AG04449 (cell line): Measurements from ENCODE around the gene HOXA9.

Experiments used
- CTCF ChIA-PET: fragments of 350-600 bp; formaldehyde crosslinking; extraction: SDS; loops from one replicate; lab custom pipeline; 2021; ENCODE audit warnings: antibody characterized with exemption; lab: Yijun Ruan, JAX
- POLR2A ChIA-PET: fragments of 400-600, 350-600 bp; formaldehyde crosslinking; extraction: SDS; loops from one replicate; lab custom pipeline; 2020; ENCODE audit warnings: antibody characterized with exemption, inconsistent platforms; lab: Yijun Ruan, JAX
- DNase-seq: peaks from one replicate; pipeline ENCODE4 v3.0.0-alpha.2; 2010; ENCODE audit warnings: low read depth, low spot score
- H3K4me3 ChIP-seq: 2 replicates; pipeline ENCODE4 v1.5.1; 2011; ENCODE audit warnings: low read depth, mild to moderate bottlenecking, control low read depth, low read length
- TF ChIP-seq, protein P1 (sequence below): IDR thresholded peaks from one replicate; pipeline ENCODE4 v1.5.1; 2011; ENCODE audit warnings: mild to moderate bottlenecking, moderate library complexity, low read length, control low read depth, inconsistent platforms; ENCODE audit not compliant: insufficient read depth; ENCODE audit errors: missing control alignments

The HOXA9 gene

DNA sequence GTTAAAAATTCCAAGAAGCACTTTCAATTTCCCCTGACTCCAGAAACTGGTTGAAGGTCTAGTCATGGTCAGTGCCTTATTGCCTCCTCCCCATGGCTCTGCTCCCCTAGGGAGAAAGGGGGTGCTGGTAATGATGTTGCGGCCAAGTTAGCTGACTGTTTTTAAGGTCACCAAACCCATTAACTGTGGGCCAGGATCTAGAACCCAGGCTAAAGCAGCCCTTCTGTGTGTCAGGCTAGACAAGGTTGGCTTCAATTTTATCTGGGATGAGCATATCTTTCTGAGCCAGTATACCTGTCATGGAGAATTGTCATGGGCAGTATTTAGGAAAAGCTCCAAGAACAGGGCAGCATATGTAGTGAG, 45.7 kb upstream of the HOXA9 start:
- TF ChIP-seq, protein P1, sequence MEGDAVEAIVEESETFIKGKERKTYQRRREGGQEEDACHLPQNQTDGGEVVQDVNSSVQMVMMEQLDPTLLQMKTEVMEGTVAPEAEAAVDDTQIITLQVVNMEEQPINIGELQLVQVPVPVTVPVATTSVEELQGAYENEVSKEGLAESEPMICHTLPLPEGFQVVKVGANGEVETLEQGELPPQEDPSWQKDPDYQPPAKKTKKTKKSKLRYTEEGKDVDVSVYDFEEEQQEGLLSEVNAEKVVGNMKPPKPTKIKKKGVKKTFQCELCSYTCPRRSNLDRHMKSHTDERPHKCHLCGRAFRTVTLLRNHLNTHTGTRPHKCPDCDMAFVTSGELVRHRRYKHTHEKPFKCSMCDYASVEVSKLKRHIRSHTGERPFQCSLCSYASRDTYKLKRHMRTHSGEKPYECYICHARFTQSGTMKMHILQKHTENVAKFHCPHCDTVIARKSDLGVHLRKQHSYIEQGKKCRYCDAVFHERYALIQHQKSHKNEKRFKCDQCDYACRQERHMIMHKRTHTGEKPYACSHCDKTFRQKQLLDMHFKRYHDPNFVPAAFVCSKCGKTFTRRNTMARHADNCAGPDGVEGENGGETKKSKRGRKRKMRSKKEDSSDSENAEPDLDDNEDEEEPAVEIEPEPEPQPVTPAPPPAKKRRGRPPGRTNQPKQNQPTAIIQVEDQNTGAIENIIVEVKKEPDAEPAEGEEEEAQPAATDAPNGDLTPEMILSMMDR, result no peak
- no peak for DNase-seq
- no peak overlapping the region for H3K4me3 ChIP-seq
- ChIA-PET CTCF (interaction anchor here (0.7 to 8.4 kb wide), 25 partner anchors 8 to 1597 kb away, joined by 3 to 83 read pairs (median 5); partner anchors contain the start of genes EVX1 and HOXA13), POLR2A (no interaction called here)

GRCh38 chr7:27210441-27211083, 45.2 kb upstream of the HOXA9 start:
- POLR2A ChIA-PET, result no interaction called here
- H3K4me3 ChIP-seq, result peak overlapping the region; percentile 23; the same call in 1 of the 2 replicates
- CTCF ChIA-PET, result interaction anchor here (0.7 to 8.4 kb wide), 30 partner anchors 8 to 1598 kb away, joined by 3 to 83 read pairs (median 4); partner anchors contain the start of genes EVX1 and HOXA13
- no peak for DNase-seq
- TF ChIP-seq, protein P1, result peak; percentile 77

DNA sequence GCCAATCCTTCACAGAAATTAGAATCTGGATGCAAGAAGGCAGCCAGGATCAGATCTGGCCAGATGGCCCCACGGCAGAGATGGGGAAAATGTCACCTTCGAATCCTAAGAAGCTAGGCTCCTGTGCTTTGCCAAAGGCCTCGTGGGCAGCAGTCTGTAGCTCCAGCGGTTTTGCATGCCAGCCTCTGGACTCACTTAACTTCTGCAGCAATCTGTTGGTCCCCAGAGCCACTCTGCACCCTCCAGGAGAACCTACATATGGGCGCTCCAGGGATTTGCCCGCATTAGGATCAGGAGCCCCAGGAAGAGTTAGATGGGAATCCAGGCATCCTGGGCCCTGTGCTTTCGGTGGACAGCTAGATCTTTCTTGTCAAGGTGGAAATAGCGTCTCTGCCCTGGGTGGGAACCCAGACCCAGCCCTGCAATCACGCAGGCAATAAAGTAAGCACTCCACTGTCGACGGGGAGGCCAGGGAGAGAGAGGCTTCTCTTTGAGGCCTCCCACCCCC, 44.6 kb upstream of the HOXA9 start:
- TF ChIP-seq, protein P1, result no peak
- DNase-seq, result no peak
- H3K4me3 ChIP-seq, result no peak overlapping the region
- ChIA-PET CTCF (interaction anchor here (0.8 to 8.4 kb wide), 25 partner anchors 11 to 886 kb away, joined by 3 to 83 read pairs (median 5); partner anchors contain the start of genes HOXA11 and HOXA13), POLR2A (no interaction called here)

DNA sequence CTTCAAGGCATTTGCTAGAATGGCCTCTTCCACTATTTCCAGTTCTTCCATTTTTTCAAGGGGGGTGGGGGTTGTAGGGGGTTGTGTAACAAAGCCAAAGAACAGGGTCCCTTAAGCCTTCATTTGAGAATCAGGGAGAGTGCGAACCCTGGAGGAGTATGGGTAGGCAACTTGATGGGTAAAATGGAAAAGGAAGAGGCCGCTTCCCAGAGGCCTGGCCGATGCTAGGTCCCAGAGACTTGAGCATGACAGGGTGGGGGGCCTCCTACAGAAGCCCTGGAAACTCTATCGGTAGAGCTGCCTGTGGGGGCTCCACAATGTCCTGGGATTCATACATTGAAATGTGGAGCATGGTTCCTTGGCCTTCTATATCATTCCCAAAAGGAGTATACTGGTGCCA, 43.7 kb upstream of the HOXA9 start:
- ChIA-PET CTCF (interaction anchor here (1.0 to 8.4 kb wide), 10 partner anchors 9 to 887 kb away, joined by 3 to 83 read pairs (median 6); partner anchors contain the start of gene HOXA13), POLR2A (no interaction called here)
- TF ChIP-seq, protein P1, result no peak
- no peak overlapping the region for H3K4me3 ChIP-seq
- no peak for DNase-seq

- H3K4me3 ChIP-seq, result no peak overlapping the region
- CTCF ChIA-PET, result interaction anchor here (1.4 to 8.4 kb wide), 5 partner anchors 9 to 567 kb away, joined by 4 to 83 read pairs (median 8); no protein-coding TSS in a partner anchor
- POLR2A ChIA-PET, result no interaction called here
- TF ChIP-seq, protein P1, result no peak
- no peak for DNase-seq
Measured at GRCh38 chr7:27207348-27207985, 42.1 kb upstream of the HOXA9 start.
